Coronary artery (tissue), 2 donors: ENCODE measurements around the gene TTC13.
A peak's percentile ranks its signal among the peaks of the same experiment; 100 is the strongest.
"Not testable (repeated sequence)": the region's sequence is repeated elsewhere in the genome, so short reads cannot be mapped to it uniquely, and the experiment has no call there.

ENCODE experiments used
- DNase-seq: peaks from one replicate; pipeline ENCODE4 v3.0.0-alpha.2; 2017; ENCODE audit warnings: low spot score
- H3K27ac ChIP-seq, 2 donors: fragments of 200-600 bp; sonication (generic); one replicate each; pipeline ENCODE4 v1.5.1; 2016 to 2019
- H3K4me3 ChIP-seq: fragments of 200-600 bp; sonication (generic); 2 replicates; pipeline ENCODE4 v1.5.1; 2016; ENCODE audit warnings: mild to moderate bottlenecking, moderate library complexity
- TF ChIP-seq, protein P1 (sequence below): fragments of 200-600 bp; sonication (generic); IDR thresholded peaks from one replicate; pipeline ENCODE4 v1.5.1; 2019; ENCODE audit warnings: antibody characterized with exemption

The TTC13 gene

DNA sequence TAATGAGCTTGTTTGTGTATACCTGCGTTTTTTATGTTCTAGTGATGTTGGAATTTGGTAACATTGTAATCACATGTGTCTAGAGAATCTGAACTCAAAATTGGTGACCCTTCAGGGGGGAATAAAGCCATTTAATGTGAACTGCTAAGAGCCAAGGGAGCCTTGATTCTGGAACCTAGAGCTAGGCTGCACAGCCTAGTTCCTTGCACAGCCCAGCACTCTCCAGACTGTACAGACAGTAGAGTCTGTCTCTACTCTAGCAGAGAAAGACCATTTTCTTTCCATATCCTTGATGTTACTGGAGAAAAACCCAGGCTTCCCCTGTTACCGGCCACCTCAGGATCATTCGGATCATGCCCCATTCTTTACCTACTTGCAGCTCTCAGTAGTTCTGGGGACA is 8.8 kb upstream of the TTC13 start:
- Histone ChIP-seq H3K27ac (no peak overlapping the region), H3K4me3 (no peak overlapping the region)
- TF ChIP-seq, protein P1, sequence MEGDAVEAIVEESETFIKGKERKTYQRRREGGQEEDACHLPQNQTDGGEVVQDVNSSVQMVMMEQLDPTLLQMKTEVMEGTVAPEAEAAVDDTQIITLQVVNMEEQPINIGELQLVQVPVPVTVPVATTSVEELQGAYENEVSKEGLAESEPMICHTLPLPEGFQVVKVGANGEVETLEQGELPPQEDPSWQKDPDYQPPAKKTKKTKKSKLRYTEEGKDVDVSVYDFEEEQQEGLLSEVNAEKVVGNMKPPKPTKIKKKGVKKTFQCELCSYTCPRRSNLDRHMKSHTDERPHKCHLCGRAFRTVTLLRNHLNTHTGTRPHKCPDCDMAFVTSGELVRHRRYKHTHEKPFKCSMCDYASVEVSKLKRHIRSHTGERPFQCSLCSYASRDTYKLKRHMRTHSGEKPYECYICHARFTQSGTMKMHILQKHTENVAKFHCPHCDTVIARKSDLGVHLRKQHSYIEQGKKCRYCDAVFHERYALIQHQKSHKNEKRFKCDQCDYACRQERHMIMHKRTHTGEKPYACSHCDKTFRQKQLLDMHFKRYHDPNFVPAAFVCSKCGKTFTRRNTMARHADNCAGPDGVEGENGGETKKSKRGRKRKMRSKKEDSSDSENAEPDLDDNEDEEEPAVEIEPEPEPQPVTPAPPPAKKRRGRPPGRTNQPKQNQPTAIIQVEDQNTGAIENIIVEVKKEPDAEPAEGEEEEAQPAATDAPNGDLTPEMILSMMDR, result no peak
- no peak for DNase-seq

DNA sequence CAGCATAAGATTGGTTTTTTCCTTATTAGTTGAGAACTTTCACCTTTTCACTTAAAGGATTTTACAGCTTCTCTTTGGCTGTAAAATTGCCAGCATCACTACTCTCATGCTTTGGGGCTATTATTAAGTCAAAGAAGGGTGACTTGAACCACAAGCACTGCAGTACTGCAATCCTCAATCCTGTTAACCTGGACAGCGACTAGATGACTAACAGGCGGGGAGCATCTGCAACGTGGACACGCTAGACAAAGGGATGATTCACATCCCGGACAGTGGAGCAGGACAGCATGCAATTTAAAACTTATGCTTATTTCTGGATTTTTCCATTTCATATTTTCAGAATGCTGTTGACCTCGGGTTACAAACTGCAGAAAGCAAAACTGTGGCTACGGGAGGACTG is 8.3 kb upstream of the TTC13 start:
- TF ChIP-seq, protein P1, result no peak
- Histone ChIP-seq H3K4me3 (no peak overlapping the region), H3K27ac (no peak overlapping the region)
- DNase-seq, result no peak

DNA sequence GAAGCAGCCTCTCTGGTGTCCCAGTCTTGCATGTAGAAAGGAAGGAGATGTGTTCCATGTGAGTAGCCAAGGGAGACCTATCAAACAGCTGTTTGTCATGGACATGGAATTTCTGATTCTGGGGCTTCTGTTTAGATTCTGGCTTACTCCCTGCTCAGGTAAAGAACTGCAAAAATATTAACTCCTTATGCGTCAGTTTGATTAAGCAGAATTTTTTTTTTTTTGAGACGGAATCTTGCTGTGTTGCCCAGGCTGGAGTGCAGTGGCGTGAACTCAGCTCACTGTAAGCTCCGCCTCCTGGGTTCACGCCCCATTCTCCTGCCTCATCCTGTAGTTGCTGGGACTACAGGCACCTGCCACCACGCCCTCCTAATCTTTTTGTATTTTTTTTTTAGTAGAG is 7.0 kb upstream of the TTC13 start:
- TF ChIP-seq, protein P1, result no peak
- H3K27ac ChIP-seq, result no peak overlapping the region

DNA sequence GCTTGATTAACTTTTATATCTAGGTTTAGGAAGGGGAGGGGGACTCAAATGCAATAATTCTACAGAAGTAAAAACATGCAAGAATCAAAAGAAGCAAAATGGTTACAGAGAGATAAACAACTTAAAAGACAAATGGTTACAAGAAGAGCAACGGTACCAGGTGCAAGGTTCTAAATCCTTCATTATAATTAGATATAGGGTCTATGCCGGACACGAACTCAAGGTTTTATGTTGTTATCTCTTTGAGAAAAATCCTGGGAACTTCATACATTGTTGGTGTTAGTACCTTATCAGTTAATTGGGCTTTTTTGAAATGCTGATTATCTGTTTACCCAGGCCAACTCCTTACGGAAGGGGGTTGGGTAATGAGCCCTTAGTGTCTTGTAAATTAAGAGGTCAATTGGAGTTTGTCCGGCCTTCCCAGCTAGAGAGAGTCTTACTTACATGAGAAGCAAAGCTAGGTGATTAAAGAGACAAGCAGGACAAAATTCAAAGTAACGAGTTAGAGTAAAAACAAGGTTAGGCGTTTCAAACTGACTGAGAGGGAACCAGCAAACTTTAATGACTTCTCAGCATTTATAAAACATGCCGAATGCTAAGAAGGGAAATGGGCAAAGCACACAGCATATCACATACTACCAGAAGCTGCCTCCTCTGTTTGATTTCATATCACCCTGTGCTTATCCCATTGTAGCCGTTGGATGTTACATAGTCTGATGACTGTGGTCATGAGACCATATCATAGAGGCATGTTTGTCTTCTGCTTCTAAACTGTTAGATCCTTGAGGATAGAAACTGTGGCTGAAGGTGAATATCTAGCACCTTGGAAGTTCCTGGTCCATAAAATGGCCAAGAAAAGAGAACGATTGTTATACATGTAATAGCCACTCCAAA is 6.2 kb upstream of the TTC13 start:
- not testable (repeated sequence) for DNase-seq, H3K4me3 ChIP-seq, H3K27ac ChIP-seq

More for the DNA sequence above, 7.0 kb upstream of the TTC13 start:
- H3K4me3 ChIP-seq, result no peak overlapping the region
- DNase-seq, result no peak

DNA sequence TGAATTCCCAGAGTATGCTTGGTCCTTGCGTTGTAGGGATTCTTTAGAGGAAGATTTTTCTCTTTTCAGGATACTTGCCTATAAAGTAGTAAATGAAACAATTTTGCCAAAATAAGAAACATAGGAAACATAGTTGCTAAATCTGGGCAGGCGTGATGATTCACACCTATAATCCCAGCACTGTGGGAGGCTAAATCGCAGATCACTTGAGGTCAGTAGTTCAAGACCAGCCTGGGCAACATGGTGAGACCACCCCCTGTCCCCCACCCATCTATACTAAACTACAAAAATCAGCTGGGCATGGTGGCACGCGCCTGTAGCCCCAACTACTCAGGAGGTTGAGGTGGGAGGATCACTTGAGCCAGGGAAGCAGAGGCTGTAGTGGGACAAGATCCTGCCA is 5.2 kb upstream of the TTC13 start:
- Histone ChIP-seq H3K4me3 (no peak overlapping the region), H3K27ac (no peak overlapping the region)
- TF ChIP-seq, protein P1, result no peak
- no peak for DNase-seq

DNA sequence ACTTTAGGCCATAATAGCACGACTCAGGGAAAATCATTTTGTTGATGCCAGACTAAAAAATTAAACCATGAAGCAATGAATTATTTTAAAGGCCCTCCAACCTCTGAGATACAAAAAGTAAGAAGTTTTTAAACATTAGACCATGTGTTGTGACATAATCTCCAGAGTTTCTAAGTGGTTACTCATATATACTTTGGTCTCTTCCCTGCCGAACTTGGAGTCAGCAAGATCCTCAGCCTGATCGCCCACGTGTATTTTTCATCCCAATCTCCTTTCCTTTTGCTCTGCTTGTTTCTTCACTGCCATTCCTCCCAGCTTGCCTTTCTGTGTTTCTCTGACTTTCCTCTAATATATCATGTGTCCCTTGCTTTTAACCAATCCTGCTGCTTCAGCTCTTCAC is 4.0 kb upstream of the TTC13 start:
- no peak for DNase-seq
- Histone ChIP-seq H3K4me3 (no peak overlapping the region), H3K27ac (no peak overlapping the region)
- TF ChIP-seq, protein P1, result no peak

DNA sequence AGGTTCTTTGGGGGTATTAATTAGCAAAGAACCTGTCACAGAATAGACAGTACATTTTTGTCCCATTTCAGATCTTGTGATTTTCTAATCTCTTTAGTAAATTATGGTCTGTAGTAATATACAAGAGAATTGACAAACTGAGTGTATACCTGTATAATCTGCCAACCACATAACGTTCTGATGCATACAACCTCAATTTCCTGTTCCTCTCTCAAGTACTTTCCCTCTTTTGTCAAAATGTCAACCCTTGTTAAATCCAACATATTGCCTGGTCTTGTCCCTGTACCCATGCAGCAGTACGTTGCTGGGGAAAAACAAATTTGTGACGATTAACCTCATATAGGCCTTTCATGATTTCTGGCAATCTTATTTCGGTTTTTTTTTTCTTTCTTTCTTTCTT is 1.3 kb upstream of the TTC13 start:
- peak overlapping the region; percentile 94 for H3K4me3 ChIP-seq
- TF ChIP-seq, protein P1, result no peak

More for the DNA sequence above, 1.3 kb upstream of the TTC13 start:
- DNase-seq, result no peak
- no peak overlapping the region for H3K27ac ChIP-seq
